Activated naive CD4-positive, alpha-beta T cell treated with Interleukin-2 at 50 U/mL for 16 hours (primary cell): ENCODE measurements around the gene THOC5.
"Not testable (repeated sequence)": the region's sequence is repeated elsewhere in the genome, so short reads cannot be mapped to it uniquely, and the experiment has no call there.

Experiments
- DNase-seq: peaks from one replicate; pipeline ENCODE4 v3.0.0-alpha.2; 2020

The THOC5 gene

GRCh38 chr22:29553351-29554224 lies at the start of gene THOC5:
TSS of gene THOC5 (minus strand) at chr22:29553757. CDS start at chr22:29549147, 4,610 bp downstream.
- peak; percentile 91 for DNase-seq

- no peak for DNase-seq
Measured at GRCh38 chr22:29598684-29599020, 45.1 kb upstream of the THOC5 start.

- DNase-seq: not testable (repeated sequence)
Measured at GRCh38 chr22:29597871-29598683, 44.5 kb upstream of the THOC5 start.

- no peak for DNase-seq
Measured at GRCh38 chr22:29596408-29596807, 42.9 kb upstream of the THOC5 start.

GRCh38 chr22:29594447-29594846 lies 40.9 kb upstream of the THOC5 start:
- DNase-seq: not testable (repeated sequence)

- no peak for DNase-seq
Measured at GRCh38 chr22:29593923-29594322, 40.4 kb upstream of the THOC5 start.

GRCh38 chr22:29587938-29588699 lies 34.6 kb upstream of the THOC5 start:
- no peak for DNase-seq

- not testable (repeated sequence) for DNase-seq
Measured at GRCh38 chr22:29586193-29586705, 32.7 kb upstream of the THOC5 start.

- DNase-seq: no peak
Measured at GRCh38 chr22:29584975-29585374, 31.4 kb upstream of the THOC5 start.

GRCh38 chr22:29581799-29582198 lies 28.2 kb upstream of the THOC5 start:
- DNase-seq: no peak

GRCh38 chr22:29580200-29580810 lies 26.7 kb upstream of the THOC5 start:
- no peak for DNase-seq

- no peak for DNase-seq
Measured at GRCh38 chr22:29578462-29579200, 25.1 kb upstream of the THOC5 start.

- no peak for DNase-seq
Measured at GRCh38 chr22:29574762-29575450, 21.3 kb upstream of the THOC5 start.

GRCh38 chr22:29570912-29571549 lies 17.5 kb upstream of the THOC5 start:
- DNase-seq: no peak

- no peak for DNase-seq
Measured at GRCh38 chr22:29570456-29570855, 16.9 kb upstream of the THOC5 start.

GRCh38 chr22:29569011-29569678 lies 15.6 kb upstream of the THOC5 start:
- no peak for DNase-seq

GRCh38 chr22:29567338-29567737 lies 13.8 kb upstream of the THOC5 start:
- no peak for DNase-seq

GRCh38 chr22:29566513-29566912 lies 13.0 kb upstream of the THOC5 start:
- DNase-seq: not testable (repeated sequence)

GRCh38 chr22:29563652-29564460 lies 10.3 kb upstream of the THOC5 start:
- no peak for DNase-seq
